Thyroid gland (tissue), 4 donors: ENCODE measurements around the gene CLDN17. TPM values are rescaled to one million over a fixed set of nuclear protein-coding genes. Genes with fewer than 3 reads are reported as not detected.

Experiments used
- DNase-seq, 2 donors: peaks; one replicate each; pipeline ENCODE4 v3.0.0-alpha.2; 2019
- H3K27ac ChIP-seq, 3 donors: fragments of 200-600 bp; sonication (generic); 1 replicate in 2 of 3; 2 replicates in 1 of 3; pipeline ENCODE4 v1.5.1; 2016 to 2019; ENCODE audit warnings: mild to moderate bottlenecking in 1 of 3, moderate library complexity in 1 of 3
- H3K27me3 ChIP-seq: fragments of 200-600 bp; sonication (generic); one replicate; pipeline ENCODE4 v1.5.1; 2019
- H3K36me3 ChIP-seq, 2 donors: fragments of 200-600 bp; sonication (generic); one replicate each; pipeline ENCODE4 v1.5.1; 2016 to 2019
- H3K4me1 ChIP-seq, 2 donors: fragments of 200-600 bp; sonication (generic); one replicate each; pipeline ENCODE4 v1.5.1; 2017 to 2019
- H3K4me3 ChIP-seq, 3 donors: fragments of 200-600 bp; sonication (generic); replicated peaks in 1 of 3; 1 replicate in 2 of 3; 2 replicates in 1 of 3; pipeline ENCODE4 v1.5.1; 2016; ENCODE audit warnings: mild to moderate bottlenecking in 1 of 3
- H3K9me3 ChIP-seq: fragments of 200-600 bp; sonication (generic); one replicate; pipeline ENCODE4 v1.5.1; 2017
- CTCF ChIP-seq, 6 experiments: fragments of 200-600 bp in 3 of 6; fragments of 450-650 bp in 3 of 6; sonication (generic) in 3 of 6; IDR thresholded peaks; one replicate each; pipeline ENCODE4 v1.5.1; 2016 to 2019; ENCODE audit warnings: antibody characterized with exemption in 6 of 6, mild to moderate bottlenecking in 2 of 6, inconsistent platforms in 1 of 6, moderate library complexity in 1 of 6
- POLR2A ChIP-seq, 2 donors: fragments of 450-650 bp; IDR thresholded peaks; one replicate each; pipeline ENCODE4 v1.6.1; 2017; ENCODE audit warnings: antibody characterized with exemption in 2 of 2, mild to moderate bottlenecking in 2 of 2, moderate library complexity in 1 of 2
- WGBS, 2 donors: methylation state at CpG; one replicate each; pipeline ENCODE4 v1.1.5; 2017; 5-methylcytosine and 5-hydroxymethylcytosine counted together
- intact Hi-C: fragments of 100-400 bp; cut with DNase I; formaldehyde crosslinking; loops from one replicate; pipeline ENCODE4 v1.15.1; 2023
- total RNA-seq, 4 donors: library from RNA; depleted of rRNA; stranded (reverse); fragments of >200 nt; gene quantifications; one replicate each; pipeline ENCODE4 v1.2.3, GENCODE V29; 2016

The CLDN17 gene
- total RNA-seq, 4 donors from 2014 or later = not detected

GRCh38 chr21:30129246-30129645 is 37.4 kb downstream of the CLDN17 start:
- Histone ChIP-seq H3K36me3 (no peaks in the 10 kb centered on the region), H3K27me3 (no peaks in the 10 kb centered on the region), H3K9me3 (no peaks in the 10 kb centered on the region), H3K4me1 (no peaks in the 10 kb centered on the region), H3K27ac (no peak overlapping the region), H3K4me3 (no peak overlapping the region)
- DNase-seq = no peak
- intact Hi-C loops = no loop called here
- WGBS, 2 donors = 89 to 92% methylated on average over 18 of the region's 18 CpGs
- no peak for TF ChIP-seq POLR2A (IDR thresholded peaks at IDR 0.05)
- TF ChIP-seq CTCF (IDR thresholded peaks at IDR 0.05) = no peak

- Histone ChIP-seq H3K9me3 (no peaks in the 10 kb centered on the region), H3K27ac (no peak overlapping the region), H3K36me3 (no peaks in the 10 kb centered on the region), H3K4me3 (no peak overlapping the region), H3K4me1 (no peaks in the 10 kb centered on the region), H3K27me3 (no peaks in the 10 kb centered on the region)
- TF ChIP-seq POLR2A (IDR thresholded peaks at IDR 0.05) = no peak
- no peak for TF ChIP-seq CTCF (IDR thresholded peaks at IDR 0.05)
- intact Hi-C loops = no loop called here
- no peak for DNase-seq
Measured at GRCh38 chr21:30126576-30126975, 40.0 kb downstream of the CLDN17 start.

GRCh38 chr21:30117631-30118030 is 49.0 kb downstream of the CLDN17 start:
- no peak for DNase-seq
- H3K9me3 ChIP-seq = no peaks in the 10 kb centered on the region
- intact Hi-C loops = no loop called here
- 26 to 38% methylated on average over 2 of the region's 2 CpGs for whole genome bisulfite sequencing, 2 donors
- H3K36me3 ChIP-seq = no peaks in the 10 kb centered on the region
- no peaks in the 10 kb centered on the region for H3K27me3 ChIP-seq
- no peak for TF ChIP-seq POLR2A (IDR thresholded peaks at IDR 0.05)
- no peak for TF ChIP-seq CTCF (IDR thresholded peaks at IDR 0.05)
- no peaks in the 10 kb centered on the region for H3K4me1 ChIP-seq
- no peak overlapping the region for H3K4me3 ChIP-seq
- no peak overlapping the region for H3K27ac ChIP-seq

- Histone ChIP-seq H3K9me3 (no peaks in the 10 kb centered on the region), H3K4me1 (no peaks in the 10 kb centered on the region), H3K36me3 (no peaks in the 10 kb centered on the region), H3K27me3 (no peaks in the 10 kb centered on the region), H3K4me3 (no peak overlapping the region), H3K27ac (no peak overlapping the region)
- no peak for DNase-seq
- 67 to 86% methylated on average over 3 of the region's 3 CpGs for WGBS, 2 donors
- TF ChIP-seq CTCF (IDR thresholded peaks at IDR 0.05) (no peak), POLR2A (IDR thresholded peaks at IDR 0.05) (no peak)
- intact Hi-C loops = no loop called here
Measured at GRCh38 chr21:30116479-30116878, 50.1 kb downstream of the CLDN17 start.

Other genes starting within 250 kb of the CLDN17 start
- gene GRIK1, start 226.8 kb downstream of the CLDN17 start, total RNA-seq = under 1 TPM in 3 of 4 donors, not detected in 1; 0.15 to 0.29 (median 0.27) TPM
- gene CLDN8, start 49.3 kb upstream of the CLDN17 start, total RNA-seq = 10 to 100 TPM in 3 of 4 donors, 1 to 10 TPM in 1; 8.9 to 55.6 (median 32.6) TPM
- not detected for gene KRTAP24-1, start 116.1 kb upstream of the CLDN17 start, total RNA-seq
- not detected for gene KRTAP25-1, start 122.7 kb upstream of the CLDN17 start, total RNA-seq
- not detected for gene KRTAP26-1, start 153.5 kb upstream of the CLDN17 start, total RNA-seq
- not detected for gene KRTAP27-1, start 170.9 kb upstream of the CLDN17 start, total RNA-seq
- gene KRTAP23-1, start 181.8 kb upstream of the CLDN17 start, total RNA-seq = not detected
- not detected for gene KRTAP13-2, start 205.5 kb upstream of the CLDN17 start, total RNA-seq
- gene KRTAP13-1, start 229.2 kb upstream of the CLDN17 start, total RNA-seq = not detected